Panc1 (cell line): Measurements from ENCODE around the gene HSPA12A. TPM values are rescaled to one million over a fixed set of nuclear protein-coding genes. Genes with fewer than 3 reads are reported as not detected.

Experiments used
- ATAC-seq: fragments of 200-7000 bp; cut with Tn5 transposase; 2 replicates; pipeline ENCODE4 v1.9.1; 2020; ENCODE audit warnings: mild to moderate bottlenecking, moderate library complexity
- BruUV-seq: library from RNA; stranded (reverse); fragments of 400-500 nt; replicated peaks from 2 replicates; lab custom pipeline; 2021; lab: Mats Ljungman, UMichigan
- CTCF ChIA-PET: fragments of 300-600 bp; sonication (Branson Sonifier 250); formaldehyde crosslinking; loops from one replicate; lab custom pipeline; 2022; ENCODE audit warnings: antibody characterized with exemption; lab: Charles Lee
- POLR2A ChIA-PET: fragments of 300-600 bp; sonication (Branson Sonifier 250); formaldehyde crosslinking; loops from one replicate; lab custom pipeline; 2022; ENCODE audit warnings: antibody characterized with exemption; lab: Charles Lee
- DNase-seq: peaks from one replicate; pipeline ENCODE4 v3.0.0-alpha.2; 2010; ENCODE audit warnings: low read depth, low spot score
- H3K27ac ChIP-seq: 2 replicates; pipeline ENCODE4 v1.5.1; 2011; ENCODE audit warnings: mild to moderate bottlenecking, low read length, inconsistent platforms
- H3K27me3 ChIP-seq: fragments of 200-500 bp; sonication (Bioruptor generic); 2 replicates; pipeline ENCODE4 v1.6.0; 2014; ENCODE audit warnings: low read length, inconsistent platforms; ENCODE audit not compliant: control insufficient read depth, insufficient read depth
- H3K36me3 ChIP-seq: fragments of 200-500 bp; sonication (Bioruptor generic); 2 replicates; pipeline ENCODE4 v1.5.1; 2014; ENCODE audit warnings: inconsistent platforms, mild to moderate bottlenecking, low read length, moderate library complexity; ENCODE audit not compliant: control insufficient read depth, insufficient read depth
- H3K4me1 ChIP-seq: 2 replicates; pipeline ENCODE4 v1.5.1; 2011; ENCODE audit warnings: inconsistent platforms, mild to moderate bottlenecking, low read length, moderate library complexity; ENCODE audit not compliant: control insufficient read depth, insufficient read depth
- H3K4me3 ChIP-seq, 2 experiments: 2 replicates each; pipeline ENCODE4 v1.5.1; 2011 to 2012; ENCODE audit warnings: low read depth in 2 of 2, low read length in 2 of 2, mild to moderate bottlenecking in 2 of 2, inconsistent platforms in 1 of 2, moderate library complexity in 1 of 2
- H3K9me3 ChIP-seq: fragments of 200-500 bp; sonication (Bioruptor generic); 2 replicates; pipeline ENCODE4 v1.5.1; 2014; ENCODE audit warnings: low read depth, mild to moderate bottlenecking, inconsistent platforms, low read length, moderate library complexity; ENCODE audit not compliant: control insufficient read depth, insufficient read depth
- POLR2AphosphoS5 ChIP-seq: IDR thresholded peaks from 2 replicates; pipeline ENCODE4 v1.6.1; 2012; ENCODE audit warnings: mild to moderate bottlenecking, low read depth, low read length, moderate library complexity
- SIN3A ChIP-seq: IDR thresholded peaks from 2 replicates; pipeline ENCODE4 v1.6.1; 2012; ENCODE audit warnings: low read depth, mild to moderate bottlenecking, low read length, moderate library complexity, borderline replicate concordance; ENCODE audit not compliant: insufficient read depth
- TCF7L2 ChIP-seq: IDR thresholded peaks from 2 replicates; pipeline ENCODE4 v1.6.1; 2011; ENCODE audit warnings: mild to moderate bottlenecking, low read depth, low read length, inconsistent platforms
- in situ Hi-C: cut with HindIII; loops from 2 replicates; pipeline ENCODE4 v1.10.0; 2016; ENCODE audit warnings: low sequenced_read_pairs, low pct_unique_long_range_greater_than_20kb
- intact Hi-C: fragments of 100-400 bp; cut with micrococcal nuclease; formaldehyde crosslinking; loops from one replicate; pipeline ENCODE4 v1.10.0; 2022; ENCODE audit not compliant: unreplicated experiment
- total RNA-seq: library from RNA; stranded (reverse); gene quantifications from one replicate; pipeline ENCODE4 v1.2.1, GENCODE V29; 2021; ENCODE audit not compliant: unreplicated experiment
- TF ChIP-seq, protein P1 (sequence below): fragments of 450-650 bp; IDR thresholded peaks from 2 replicates; pipeline ENCODE4 v1.5.1; 2017; ENCODE audit warnings: mild to moderate bottlenecking
- TF ChIP-seq, protein P2 (sequence below), 2 experiments: IDR thresholded peaks; 2 replicates each; pipeline ENCODE4 v1.6.1; 2011 to 2012; ENCODE audit warnings: low read depth in 2 of 2, control low read depth in 1 of 2, low read length in 1 of 2, mild to moderate bottlenecking in 1 of 2, moderate library complexity in 1 of 2; ENCODE audit not compliant: insufficient read depth in 1 of 2

The HSPA12A gene
- total RNA-seq, 1 experiment from 2014 or later = 7.7 TPM

DNA sequence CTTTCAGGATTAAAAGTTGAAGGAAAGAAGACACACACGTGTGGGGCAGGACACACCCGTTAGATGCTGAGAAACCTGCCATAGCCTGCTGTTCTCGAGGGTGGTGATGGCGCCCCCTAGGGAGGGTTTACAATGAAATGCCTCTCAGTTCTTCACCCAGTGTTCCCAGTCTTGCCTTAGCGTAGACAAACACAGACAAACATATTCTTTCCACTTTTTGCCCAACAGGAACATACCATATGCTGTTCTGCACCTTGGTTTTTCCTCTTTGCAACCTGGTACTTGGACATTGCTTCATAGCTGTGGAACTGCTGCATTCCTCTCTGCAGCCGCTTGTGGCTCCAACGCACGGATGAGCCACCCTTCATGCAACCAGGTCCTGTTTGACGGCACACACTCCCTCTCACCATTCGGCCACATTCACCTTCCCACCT lies 23.3 kb upstream of the HSPA12A start:
- Histone ChIP-seq H3K9me3 (no peaks in the 10 kb centered on the region), H3K4me1 (no peaks in the 10 kb centered on the region), H3K27ac (no peak overlapping the region), H3K4me3 (no peak overlapping the region), H3K36me3 (no peaks in the 10 kb centered on the region), H3K27me3 (peaks cover 12% of the 10 kb centered on the region)
- DNase-seq (no peak), ATAC-seq (no peak)
- in situ Hi-C loops (no loop called here), intact Hi-C loops (no loop called here)
- ChIA-PET CTCF (no interaction called here), POLR2A (no interaction called here)
- BruUV-seq = no TSS peak
- no peak for TF ChIP-seq SIN3A
- no peak for TF ChIP-seq POLR2AphosphoS5
- TF ChIP-seq, protein P1, sequence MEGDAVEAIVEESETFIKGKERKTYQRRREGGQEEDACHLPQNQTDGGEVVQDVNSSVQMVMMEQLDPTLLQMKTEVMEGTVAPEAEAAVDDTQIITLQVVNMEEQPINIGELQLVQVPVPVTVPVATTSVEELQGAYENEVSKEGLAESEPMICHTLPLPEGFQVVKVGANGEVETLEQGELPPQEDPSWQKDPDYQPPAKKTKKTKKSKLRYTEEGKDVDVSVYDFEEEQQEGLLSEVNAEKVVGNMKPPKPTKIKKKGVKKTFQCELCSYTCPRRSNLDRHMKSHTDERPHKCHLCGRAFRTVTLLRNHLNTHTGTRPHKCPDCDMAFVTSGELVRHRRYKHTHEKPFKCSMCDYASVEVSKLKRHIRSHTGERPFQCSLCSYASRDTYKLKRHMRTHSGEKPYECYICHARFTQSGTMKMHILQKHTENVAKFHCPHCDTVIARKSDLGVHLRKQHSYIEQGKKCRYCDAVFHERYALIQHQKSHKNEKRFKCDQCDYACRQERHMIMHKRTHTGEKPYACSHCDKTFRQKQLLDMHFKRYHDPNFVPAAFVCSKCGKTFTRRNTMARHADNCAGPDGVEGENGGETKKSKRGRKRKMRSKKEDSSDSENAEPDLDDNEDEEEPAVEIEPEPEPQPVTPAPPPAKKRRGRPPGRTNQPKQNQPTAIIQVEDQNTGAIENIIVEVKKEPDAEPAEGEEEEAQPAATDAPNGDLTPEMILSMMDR = no peak
- TF ChIP-seq, protein P2, sequence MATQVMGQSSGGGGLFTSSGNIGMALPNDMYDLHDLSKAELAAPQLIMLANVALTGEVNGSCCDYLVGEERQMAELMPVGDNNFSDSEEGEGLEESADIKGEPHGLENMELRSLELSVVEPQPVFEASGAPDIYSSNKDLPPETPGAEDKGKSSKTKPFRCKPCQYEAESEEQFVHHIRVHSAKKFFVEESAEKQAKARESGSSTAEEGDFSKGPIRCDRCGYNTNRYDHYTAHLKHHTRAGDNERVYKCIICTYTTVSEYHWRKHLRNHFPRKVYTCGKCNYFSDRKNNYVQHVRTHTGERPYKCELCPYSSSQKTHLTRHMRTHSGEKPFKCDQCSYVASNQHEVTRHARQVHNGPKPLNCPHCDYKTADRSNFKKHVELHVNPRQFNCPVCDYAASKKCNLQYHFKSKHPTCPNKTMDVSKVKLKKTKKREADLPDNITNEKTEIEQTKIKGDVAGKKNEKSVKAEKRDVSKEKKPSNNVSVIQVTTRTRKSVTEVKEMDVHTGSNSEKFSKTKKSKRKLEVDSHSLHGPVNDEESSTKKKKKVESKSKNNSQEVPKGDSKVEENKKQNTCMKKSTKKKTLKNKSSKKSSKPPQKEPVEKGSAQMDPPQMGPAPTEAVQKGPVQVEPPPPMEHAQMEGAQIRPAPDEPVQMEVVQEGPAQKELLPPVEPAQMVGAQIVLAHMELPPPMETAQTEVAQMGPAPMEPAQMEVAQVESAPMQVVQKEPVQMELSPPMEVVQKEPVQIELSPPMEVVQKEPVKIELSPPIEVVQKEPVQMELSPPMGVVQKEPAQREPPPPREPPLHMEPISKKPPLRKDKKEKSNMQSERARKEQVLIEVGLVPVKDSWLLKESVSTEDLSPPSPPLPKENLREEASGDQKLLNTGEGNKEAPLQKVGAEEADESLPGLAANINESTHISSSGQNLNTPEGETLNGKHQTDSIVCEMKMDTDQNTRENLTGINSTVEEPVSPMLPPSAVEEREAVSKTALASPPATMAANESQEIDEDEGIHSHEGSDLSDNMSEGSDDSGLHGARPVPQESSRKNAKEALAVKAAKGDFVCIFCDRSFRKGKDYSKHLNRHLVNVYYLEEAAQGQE (IDR thresholded peaks at IDR 0.05; ENCODE audit: insufficient read depth in 1 of 2, low read depth in 2 of 2, low read length in 1 of 2) = no peak
- no peak for TF ChIP-seq TCF7L2

GRCh38 chr10:116764979-116765378 lies 22.6 kb upstream of the HSPA12A start:
- TF ChIP-seq SIN3A = no peak
- TF ChIP-seq, protein P2 (IDR thresholded peaks at IDR 0.05; ENCODE audit: insufficient read depth in 1 of 2, low read depth in 2 of 2, low read length in 1 of 2) = no peak
- TF ChIP-seq TCF7L2 = no peak
- no peak for TF ChIP-seq POLR2AphosphoS5
- TF ChIP-seq, protein P1 = no peak

More at GRCh38 chr10:116764979-116765378, 22.6 kb upstream of the HSPA12A start:
- DNase-seq (no peak), ATAC-seq (no peak)
- in situ Hi-C loops = no loop called here
- no peak overlapping the region for H3K4me3 ChIP-seq
- no peaks in the 10 kb centered on the region for H3K9me3 ChIP-seq
- peaks cover 12% of the 10 kb centered on the region for H3K27me3 ChIP-seq
- intact Hi-C loops = no loop called here
- CTCF ChIA-PET = no interaction called here
- BruUV-seq = no TSS peak
- no peak overlapping the region for H3K27ac ChIP-seq
- no peaks in the 10 kb centered on the region for H3K4me1 ChIP-seq
- H3K36me3 ChIP-seq = no peaks in the 10 kb centered on the region
- POLR2A ChIA-PET = no interaction called here
